DND-41 (cell line): ENCODE measurements around the gene SP7.
A peak's percentile ranks its signal among the peaks of the same experiment; 100 is the strongest.
"Not testable (repeated sequence)": the region's sequence is repeated elsewhere in the genome, so short reads cannot be mapped to it uniquely, and the experiment has no call there.

Source experiments
- ATAC-seq: fragments of 200-7000 bp; cut with Tn5 transposase; 3 replicates; pipeline ENCODE4 v1.9.1; 2021; ENCODE audit warnings: low read depth; ENCODE audit not compliant: insufficient read depth
- DNase-seq: peaks from one replicate; pipeline ENCODE4 v3.0.0-alpha.2; 2020
- H2AFZ ChIP-seq: 2 replicates; pipeline ENCODE4 v1.6.0; 2012; ENCODE audit warnings: low read depth, low read length
- H3K27ac ChIP-seq: 2 replicates; pipeline ENCODE4 v1.5.1; 2012; ENCODE audit warnings: low read length, inconsistent platforms
- H3K27me3 ChIP-seq: fragments of 200-600 bp; sonication (generic); 2 replicates; pipeline ENCODE4 v1.6.0; 2012; ENCODE audit warnings: low read length, mild to moderate bottlenecking, inconsistent platforms; ENCODE audit not compliant: insufficient read depth, poor library complexity
- H3K36me3 ChIP-seq: 2 replicates; pipeline ENCODE4 v1.5.1; 2012; ENCODE audit warnings: low read length, inconsistent platforms; ENCODE audit not compliant: insufficient read depth
- H3K4me1 ChIP-seq: 2 replicates; pipeline ENCODE4 v1.5.1; 2012; ENCODE audit warnings: mild to moderate bottlenecking, low read length; ENCODE audit not compliant: insufficient read depth
- H3K4me2 ChIP-seq: 2 replicates; pipeline ENCODE4 v1.6.0; 2012; ENCODE audit warnings: mild to moderate bottlenecking, moderate library complexity, low read length, inconsistent platforms; ENCODE audit not compliant: insufficient read depth
- H3K4me3 ChIP-seq, 2 experiments: fragments of 200-600 bp in 1 of 2; shearing (Covaris generic) in 1 of 2; 2 replicates each; pipeline ENCODE4 v1.5.1; 2012 to 2016; ENCODE audit warnings: inconsistent platforms in 2 of 2, low read length in 2 of 2, mild to moderate bottlenecking in 2 of 2, low read depth in 1 of 2, moderate library complexity in 1 of 2
- H3K79me2 ChIP-seq: 2 replicates; pipeline ENCODE4 v1.6.0; 2012; ENCODE audit warnings: low read length, inconsistent platforms; ENCODE audit not compliant: insufficient read depth
- H3K9ac ChIP-seq: 2 replicates; pipeline ENCODE4 v1.6.0; 2012; ENCODE audit warnings: low read depth, mild to moderate bottlenecking, inconsistent platforms, low read length, moderate library complexity
- H3K9me3 ChIP-seq: 2 replicates; pipeline ENCODE4 v1.5.1; 2012; ENCODE audit warnings: low read length, moderate library complexity, mild to moderate bottlenecking, inconsistent platforms; ENCODE audit not compliant: insufficient read depth, severe bottlenecking
- H4K20me1 ChIP-seq: 2 replicates; pipeline ENCODE4 v1.6.0; 2012; ENCODE audit warnings: low read length; ENCODE audit not compliant: insufficient read depth
- CTCF ChIP-seq: IDR thresholded peaks from 2 replicates; pipeline ENCODE4 v1.5.1; 2012; ENCODE audit warnings: borderline replicate concordance, low read length, moderate library complexity, mild to moderate bottlenecking; ENCODE audit not compliant: poor library complexity, severe bottlenecking; ENCODE audit errors: extremely low read depth
- EZH2 ChIP-seq: IDR thresholded peaks from 3 replicates; pipeline ENCODE4 v1.6.1; 2012; ENCODE audit warnings: borderline replicate concordance, low read depth, mild to moderate bottlenecking, moderate library complexity, low read length, inconsistent platforms; ENCODE audit not compliant: severe bottlenecking

SP7 gene

GRCh38 chr12:53299454-53300180, 36.5 kb downstream of the SP7 start, which contains the start of gene MYG1:
MYG1 (plus strand) TSS chr12:53299695; CDS start chr12:53299738, 43 bp downstream.
- Histone ChIP-seq H3K9me3 (no peaks in the 10 kb centered on the region), H3K4me3 (peak within 1 kb of the TSS; percentile 38 to 74), H3K9ac (peak within 1 kb of the TSS; percentile 69), H3K79me2 (peaks cover 61% of the 10 kb centered on the region), H4K20me1 (peaks cover 3% of the 10 kb centered on the region; the same call in 1 of the 2 replicates), H3K36me3 (peaks cover 50% of the 10 kb centered on the region), H3K4me1 (peaks cover 77% of the 10 kb centered on the region), H3K27me3 (no peaks in the 10 kb centered on the region), H3K4me2 (peak within 1 kb of the TSS; percentile 97), H2AFZ (peak within 1 kb of the TSS; percentile 81), H3K27ac (peak within 1 kb of the TSS; percentile 67)
- ATAC-seq (peak; percentile 83), DNase-seq (peak; percentile 93)
- TF ChIP-seq EZH2 (no peak), CTCF (peak; percentile 37)

- H3K9me3 ChIP-seq: no peaks in the 10 kb centered on the region
- H3K27me3 ChIP-seq: no peaks in the 10 kb centered on the region
- H3K4me3 ChIP-seq: peak overlapping the region in 1 of 2 experiments; percentile 74; a peak in 3 of 4 replicates
- peaks cover 50% of the 10 kb centered on the region for H3K36me3 ChIP-seq
- H3K79me2 ChIP-seq: peaks cover 61% of the 10 kb centered on the region
- ATAC-seq (no peak), DNase-seq (no peak)
- no peak overlapping the region; the same call in 1 of the 2 replicates for H2AFZ ChIP-seq
- TF ChIP-seq CTCF (no peak), EZH2 (no peak)
- H3K9ac ChIP-seq: peak overlapping the region; percentile 69
- peak overlapping the region; percentile 97 for H3K4me2 ChIP-seq
- no peak overlapping the region for H3K27ac ChIP-seq
- peaks cover 3% of the 10 kb centered on the region; the same call in 1 of the 2 replicates for H4K20me1 ChIP-seq
- peaks cover 81% of the 10 kb centered on the region for H3K4me1 ChIP-seq
These were observed 37.1 kb downstream of the SP7 start for GRCh38 chr12:53299101-53299453.

- no peak overlapping the region for H3K4me3 ChIP-seq
- DNase-seq (no peak), ATAC-seq (no peak)
- peaks cover 51% of the 10 kb centered on the region for H3K36me3 ChIP-seq
- H3K79me2 ChIP-seq: peaks cover 58% of the 10 kb centered on the region
- no peak overlapping the region for H3K9ac ChIP-seq
- H3K4me2 ChIP-seq: no peak overlapping the region
- no peaks in the 10 kb centered on the region for H3K9me3 ChIP-seq
- no peak for TF ChIP-seq CTCF
- TF ChIP-seq EZH2: no peak
- H2AFZ ChIP-seq: no peak overlapping the region
- no peaks in the 10 kb centered on the region for H3K27me3 ChIP-seq
- H3K4me1 ChIP-seq: peaks cover 76% of the 10 kb centered on the region
- peaks cover 3% of the 10 kb centered on the region; the same call in 1 of the 2 replicates for H4K20me1 ChIP-seq
- H3K27ac ChIP-seq: no peak overlapping the region
These were observed 38.0 kb downstream of the SP7 start for GRCh38 chr12:53298164-53298563.

- not testable (repeated sequence) for H3K4me3 ChIP-seq, ATAC-seq, H4K20me1 ChIP-seq, H3K27me3 ChIP-seq, H3K9ac ChIP-seq, H3K27ac ChIP-seq, H2AFZ ChIP-seq, DNase-seq, H3K9me3 ChIP-seq
- H3K79me2 ChIP-seq: peaks cover 48% of the 10 kb centered on the region
- H3K4me1 ChIP-seq: peaks cover 67% of the 10 kb centered on the region
- H3K36me3 ChIP-seq: peaks cover 51% of the 10 kb centered on the region
- H3K4me2 ChIP-seq: peak overlapping the region; percentile 97
These were observed 39.0 kb downstream of the SP7 start for GRCh38 chr12:53297106-53297505.
